ENCODE data around the gene METTL16.

The METTL16 gene

GRCh38 chr17:2402544-2402943, 109.1 kb downstream of the METTL16 start:
- H3K4me3 ChIP-seq (ENCODE audit: low read length) = peak overlapping the region; percentile 69; the same call in 1 of the 2 replicates
- no peak for TF ChIP-seq ZNF274 (IDR thresholded peaks at IDR 0.05; ENCODE audit: low read depth, low read length)

DNA sequence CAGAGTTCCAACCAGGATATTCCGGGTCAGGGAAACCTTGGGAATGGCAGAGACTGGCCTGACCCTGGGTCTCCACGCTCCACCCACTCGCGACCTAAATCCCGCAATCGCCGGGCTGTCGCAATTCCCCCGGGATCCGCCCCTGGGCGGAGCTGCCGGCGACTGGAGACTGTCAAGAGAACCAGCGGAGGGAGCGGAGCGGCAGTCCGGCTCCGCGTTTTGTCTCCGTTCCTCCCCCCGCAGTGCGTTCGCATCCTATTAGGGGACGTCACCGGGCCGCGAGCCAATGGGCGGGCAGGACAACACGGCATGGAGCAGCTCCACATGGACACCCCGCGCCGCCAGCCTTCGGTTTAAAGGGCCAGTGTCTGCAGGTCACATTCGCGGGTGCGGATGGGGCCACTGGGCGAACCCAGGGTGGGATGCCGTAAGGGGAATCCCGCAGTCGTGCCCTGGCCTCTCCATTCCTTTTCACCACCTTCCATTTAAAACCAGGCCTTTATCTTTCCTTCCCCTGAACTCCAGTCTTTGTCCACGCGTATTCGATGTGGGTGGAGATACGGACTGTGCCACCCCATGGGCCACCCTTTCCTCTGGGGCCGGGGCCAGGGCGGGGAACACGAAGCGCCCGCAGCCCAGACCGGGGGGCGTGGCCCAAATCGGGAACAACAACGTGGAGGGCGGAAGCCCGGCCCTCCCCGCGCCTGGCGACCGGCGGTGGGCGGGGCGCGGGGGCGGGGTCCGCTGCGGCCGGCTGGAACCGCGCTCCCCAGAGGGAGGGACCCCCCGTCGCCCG, 110.1 kb downstream of the METTL16 start:
- H3K4me3 ChIP-seq (ENCODE audit: low read length) = peak overlapping the region; percentile 75
- no peak for TF ChIP-seq ZNF274 (IDR thresholded peaks at IDR 0.05; ENCODE audit: low read depth, low read length)

- peak within 1 kb of the TSS; percentile 85 for H3K4me3 ChIP-seq (ENCODE audit: low read length)
- TF ChIP-seq ZNF274 (IDR thresholded peaks at IDR 0.05; ENCODE audit: low read depth, low read length) = no peak
Measured at GRCh38 chr17:2400877-2401425, 110.7 kb downstream of the METTL16 start, which contains the start of gene MNT. TSS of gene MNT (minus strand) at chr17:2401060. CDS start at chr17:2400712, 348 bp downstream.

- peak overlapping the region; percentile 85 for H3K4me3 ChIP-seq (ENCODE audit: low read length)
- TF ChIP-seq ZNF274 (IDR thresholded peaks at IDR 0.05; ENCODE audit: low read depth, low read length) = no peak
Measured at GRCh38 chr17:2400474-2400866, 111.2 kb downstream of the METTL16 start.

- no peak for TF ChIP-seq ZNF274 (IDR thresholded peaks at IDR 0.05; ENCODE audit: low read depth, low read length)
- peak overlapping the region; percentile 85 for H3K4me3 ChIP-seq (ENCODE audit: low read length)
Measured at GRCh38 chr17:2399572-2400473, 111.9 kb downstream of the METTL16 start.

- H3K4me3 ChIP-seq (ENCODE audit: low read length) = peak overlapping the region; percentile 46; the same call in 1 of the 2 replicates
- TF ChIP-seq ZNF274 (IDR thresholded peaks at IDR 0.05; ENCODE audit: low read depth, low read length) = no peak
Measured at GRCh38 chr17:2398655-2399571, 112.8 kb downstream of the METTL16 start.

- no peak overlapping the region for H3K4me3 ChIP-seq (ENCODE audit: low read length)
- TF ChIP-seq ZNF274 (IDR thresholded peaks at IDR 0.05; ENCODE audit: low read depth, low read length) = no peak
Measured at GRCh38 chr17:2398182-2398581, 113.5 kb downstream of the METTL16 start.

DNA sequence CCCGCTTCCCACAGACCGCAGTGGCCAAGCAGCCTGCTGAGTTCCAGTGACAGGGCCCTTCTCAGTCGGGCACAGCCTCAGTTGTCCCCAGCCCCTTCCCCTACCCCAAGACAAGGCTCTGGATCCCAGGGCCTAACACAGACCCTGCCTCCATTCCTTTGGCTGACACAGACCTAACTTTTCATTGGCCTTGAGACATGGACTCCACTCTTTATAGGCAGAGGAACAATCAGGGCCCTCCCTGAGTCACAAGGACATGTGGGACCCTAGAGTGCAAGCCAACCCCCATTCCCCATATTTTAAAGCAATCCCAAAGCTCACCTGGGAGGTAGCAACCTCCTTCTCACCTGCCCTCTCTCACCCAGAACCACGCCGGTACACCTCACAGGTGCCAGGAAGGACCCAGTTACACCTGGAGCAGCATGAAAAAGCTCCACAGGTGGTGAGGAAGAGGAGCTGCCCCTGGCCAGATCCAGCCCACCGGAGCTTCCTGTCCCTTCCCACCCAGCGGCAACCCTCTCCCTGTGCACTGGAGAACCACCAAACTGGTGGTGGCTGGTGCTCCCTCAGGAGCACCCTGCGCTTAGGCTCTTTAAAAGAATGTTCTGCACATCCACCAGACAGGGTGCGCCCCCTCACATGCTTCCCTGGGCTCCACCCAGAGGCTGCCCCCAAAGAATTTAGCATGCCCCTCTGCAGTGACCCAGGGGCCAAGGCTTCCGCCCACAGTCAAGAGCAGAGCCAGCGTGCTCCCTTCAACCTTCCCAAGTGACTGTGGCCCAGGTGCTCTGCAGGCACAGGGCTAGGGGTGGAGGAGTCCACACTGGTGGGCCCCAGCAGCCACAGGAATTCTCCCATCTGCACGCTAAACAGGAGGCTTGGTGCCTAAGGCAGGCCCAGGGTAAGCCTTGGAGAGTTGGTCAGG, 114.2 kb downstream of the METTL16 start:
- TF ChIP-seq ZNF274 (IDR thresholded peaks at IDR 0.05; ENCODE audit: low read depth, low read length) = no peak
- no peak overlapping the region; the same call in 1 of the 2 replicates for H3K4me3 ChIP-seq (ENCODE audit: low read length)

DNA sequence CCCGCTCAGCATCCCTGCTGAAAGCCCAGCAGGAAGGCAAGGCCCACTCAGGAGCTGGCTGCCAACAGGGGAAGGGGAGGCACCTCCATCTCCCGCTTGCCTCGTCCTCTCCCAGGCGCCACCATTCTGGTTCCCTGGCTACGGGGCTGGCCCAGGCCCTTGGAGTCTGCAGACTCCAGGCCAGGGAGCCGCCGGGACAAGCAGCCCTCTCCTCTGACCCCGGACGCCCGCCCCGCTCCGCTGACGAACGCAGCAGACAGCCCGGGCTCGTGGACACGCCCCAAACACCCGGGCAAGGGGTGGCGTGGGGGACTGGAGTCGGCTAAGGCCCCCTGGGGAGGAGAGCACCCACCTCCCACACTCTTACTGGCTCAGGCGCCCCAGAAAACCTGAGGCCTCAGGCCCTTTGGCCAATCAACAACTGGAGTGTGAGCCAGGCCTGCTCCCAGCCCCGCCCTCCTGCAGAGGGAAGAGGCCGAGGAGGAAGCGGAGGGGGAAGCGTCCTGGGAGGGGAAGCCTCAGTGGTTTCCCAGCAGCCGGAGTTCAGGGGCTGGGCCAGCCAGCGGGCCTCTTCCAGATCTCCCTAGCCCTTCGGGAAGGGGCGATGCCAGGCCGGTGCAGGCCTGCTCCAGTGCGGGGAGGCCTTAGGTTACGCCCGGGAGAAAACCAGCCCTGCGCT, 115.0 kb downstream of the METTL16 start:
- TF ChIP-seq ZNF274 (IDR thresholded peaks at IDR 0.05; ENCODE audit: low read depth, low read length) = no peak
- peak overlapping the region; percentile 31; the same call in 1 of the 2 replicates for H3K4me3 ChIP-seq (ENCODE audit: low read length)

- H3K4me3 ChIP-seq (ENCODE audit: low read length) = peak overlapping the region; percentile 31; the same call in 1 of the 2 replicates
- TF ChIP-seq ZNF274 (IDR thresholded peaks at IDR 0.05; ENCODE audit: low read depth, low read length) = no peak
Measured at GRCh38 chr17:2396192-2396567, 115.5 kb downstream of the METTL16 start.

DNA sequence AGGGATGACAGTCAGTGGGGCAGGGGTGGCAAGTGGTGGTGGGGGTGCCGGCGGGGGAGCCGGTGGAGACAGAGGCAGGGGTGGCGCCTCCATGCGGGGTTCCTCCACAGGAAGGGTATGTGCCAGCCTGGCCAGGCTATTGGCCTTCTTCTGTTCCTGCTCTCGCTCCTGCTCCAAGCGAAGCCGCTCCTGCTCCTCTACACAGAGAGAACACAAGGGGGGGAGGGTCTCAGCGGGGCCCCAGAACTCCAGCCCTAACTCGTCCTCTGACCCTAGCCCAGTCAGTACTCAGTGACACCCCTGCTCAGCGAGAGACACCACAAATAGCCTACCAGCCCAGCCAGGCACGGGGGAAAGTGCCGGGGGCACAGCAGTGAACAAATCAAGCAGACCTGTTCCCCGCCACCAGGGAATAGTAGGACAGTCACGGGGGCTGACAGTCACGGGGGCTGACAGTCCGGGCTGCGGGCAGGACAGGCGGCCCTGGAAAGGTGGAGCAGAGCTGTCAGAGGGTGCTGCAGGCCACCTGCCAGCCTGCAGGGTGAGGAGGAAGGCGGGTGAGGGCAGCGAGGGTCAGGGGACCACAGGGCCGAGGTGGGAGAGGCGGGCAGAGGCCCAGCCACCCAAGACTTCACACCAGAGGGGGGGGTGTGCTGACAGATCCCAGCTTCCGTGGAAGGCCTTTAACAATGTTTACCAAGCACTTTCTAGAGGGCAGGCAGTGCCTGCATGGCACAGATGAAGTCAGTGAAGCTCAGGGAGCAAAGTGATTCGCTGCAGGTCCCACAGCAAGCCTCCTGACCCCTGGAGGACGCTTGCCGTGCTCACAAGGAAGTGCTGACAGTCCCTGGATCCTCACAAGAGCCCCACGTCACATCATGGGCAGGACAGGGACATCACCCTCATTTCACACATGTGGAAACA, 116.2 kb downstream of the METTL16 start:
- no peak for TF ChIP-seq ZNF274 (IDR thresholded peaks at IDR 0.05; ENCODE audit: low read depth, low read length)
- no peak overlapping the region for H3K4me3 ChIP-seq (ENCODE audit: low read length)

Data from GM08714 (cell line).